Measurements from ENCODE around the gene PNLIPRP2. TPM values are rescaled to one million over a fixed set of nuclear protein-coding genes. Genes with fewer than 3 reads are reported as not detected.

Gene PNLIPRP2
- total and polyA plus RNA-seq, 2 experiments from 2014 or later: 16.7 to 21.1 TPM

GRCh38 chr10:116690356-116691322 lies 69.9 kb downstream of the PNLIPRP2 start:
- Histone ChIP-seq H3K4me2 (no peak overlapping the region), H3K27ac (no peak overlapping the region), H2AFZ (no peak overlapping the region), H3K4me1 (ENCODE audit: insufficient read depth) (peaks cover 22% of the 10 kb centered on the region), H3K4me3 (no peak overlapping the region), H3K9me2 (replicated peaks; ENCODE audit: insufficient read depth) (no peaks in the 10 kb centered on the region), H3K79me2 (no peaks in the 10 kb centered on the region), H4K20me1 (ENCODE audit: insufficient read depth, poor library complexity, severe bottlenecking) (no peaks in the 10 kb centered on the region), H3K36me3 (replicated peaks; ENCODE audit: insufficient read depth, low read depth) (no peaks in the 10 kb centered on the region), H3K9me3 (ENCODE audit: low read depth) (no peaks in the 10 kb centered on the region), H3K27me3 (no peaks in the 10 kb centered on the region)
- peak; percentile 42 for TF ChIP-seq CTCF (IDR thresholded peaks at IDR 0.05; ENCODE audit: poor library complexity)
- TF ChIP-seq EZH2 (IDR thresholded peaks at IDR 0.05; ENCODE audit: borderline replicate concordance): no peak
- 50% methylated on average over 17 of the region's 17 CpGs for WGBS (ENCODE audit: low lambda C conversion rate, missing lambda C conversion rate)
- peak; percentile 40 for DNase-seq (ENCODE audit: low spot score)

DNA sequence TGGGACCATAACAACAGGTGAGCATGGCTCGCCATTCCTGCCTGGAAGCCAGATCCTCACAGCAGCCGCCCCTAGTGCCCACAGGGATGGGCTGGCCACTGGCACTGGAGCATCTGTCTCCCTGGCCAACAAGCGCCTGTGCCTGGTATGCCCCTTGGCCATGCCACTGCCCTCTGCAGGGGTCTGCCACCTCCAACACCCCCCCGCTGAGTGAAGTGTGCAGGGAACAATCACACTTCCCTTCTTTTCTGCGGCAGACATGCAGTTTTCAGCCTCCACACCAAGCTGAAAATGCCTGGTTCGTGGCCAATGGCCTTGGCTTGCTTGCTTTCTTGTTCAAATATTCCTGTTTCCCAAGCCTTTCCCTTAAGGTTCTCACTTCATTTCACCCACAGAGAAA lies 70.9 kb downstream of the PNLIPRP2 start:
- no peaks in the 10 kb centered on the region for H3K79me2 ChIP-seq
- 92% methylated on average over 6 of the region's 6 CpGs for WGBS (ENCODE audit: low lambda C conversion rate, missing lambda C conversion rate)
- DNase-seq (ENCODE audit: low spot score): no peak
- no peaks in the 10 kb centered on the region for H4K20me1 ChIP-seq (ENCODE audit: insufficient read depth, poor library complexity, severe bottlenecking)
- H3K9me3 ChIP-seq (ENCODE audit: low read depth): no peaks in the 10 kb centered on the region
- no peak overlapping the region for H3K4me2 ChIP-seq
- peaks cover 22% of the 10 kb centered on the region for H3K4me1 ChIP-seq (ENCODE audit: insufficient read depth)
- TF ChIP-seq CTCF (IDR thresholded peaks at IDR 0.05; ENCODE audit: poor library complexity): no peak
- no peak for TF ChIP-seq EZH2 (IDR thresholded peaks at IDR 0.05; ENCODE audit: borderline replicate concordance)
- no peak for TF ChIP-seq EZH2phosphoT487 (IDR thresholded peaks at IDR 0.05; ENCODE audit: low read depth, severe bottlenecking, unreplicated experiment)
- no peak overlapping the region for H3K27ac ChIP-seq
- H2AFZ ChIP-seq: no peak overlapping the region
- H3K9me2 ChIP-seq (replicated peaks; ENCODE audit: insufficient read depth): no peaks in the 10 kb centered on the region
- H3K4me3 ChIP-seq: no peak overlapping the region
- no peaks in the 10 kb centered on the region for H3K27me3 ChIP-seq
- H3K36me3 ChIP-seq (replicated peaks; ENCODE audit: insufficient read depth, low read depth): no peaks in the 10 kb centered on the region

DNA sequence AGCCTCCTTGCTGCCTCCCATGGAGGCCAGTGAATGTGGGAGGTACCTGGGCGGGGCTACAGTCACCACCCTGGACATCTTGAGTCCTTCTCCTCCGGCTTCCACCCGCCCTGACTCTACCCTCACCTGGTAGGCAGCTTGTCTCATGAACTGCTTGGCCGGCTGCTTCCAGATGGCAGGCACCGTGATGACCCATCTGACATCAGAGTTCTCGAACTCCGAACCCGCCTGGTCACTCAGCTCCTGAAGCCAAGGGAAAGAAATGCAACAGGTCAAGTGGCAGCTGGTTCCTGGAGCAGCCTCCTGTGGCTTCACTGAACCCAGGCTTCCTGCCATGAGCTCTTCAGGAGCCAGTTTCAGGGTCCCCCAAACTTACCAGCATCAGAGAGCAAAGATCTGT lies 71.5 kb downstream of the PNLIPRP2 start:
- H3K4me2 ChIP-seq: no peak overlapping the region
- H3K4me1 ChIP-seq (ENCODE audit: insufficient read depth): peaks cover 22% of the 10 kb centered on the region
- H3K4me3 ChIP-seq: no peak overlapping the region
- WGBS (ENCODE audit: low lambda C conversion rate, missing lambda C conversion rate): 90% methylated on average over 8 of the region's 8 CpGs
- DNase-seq (ENCODE audit: low spot score): no peak
- H2AFZ ChIP-seq: no peak overlapping the region
- H3K9me3 ChIP-seq (ENCODE audit: low read depth): no peaks in the 10 kb centered on the region
- no peaks in the 10 kb centered on the region for H3K79me2 ChIP-seq
- H4K20me1 ChIP-seq (ENCODE audit: insufficient read depth, poor library complexity, severe bottlenecking): no peaks in the 10 kb centered on the region
- TF ChIP-seq EZH2phosphoT487 (IDR thresholded peaks at IDR 0.05; ENCODE audit: low read depth, severe bottlenecking, unreplicated experiment) (no peak), EZH2 (IDR thresholded peaks at IDR 0.05; ENCODE audit: borderline replicate concordance) (no peak), CTCF (IDR thresholded peaks at IDR 0.05; ENCODE audit: poor library complexity) (no peak)
- H3K27me3 ChIP-seq: no peaks in the 10 kb centered on the region
- H3K36me3 ChIP-seq (replicated peaks; ENCODE audit: insufficient read depth, low read depth): no peaks in the 10 kb centered on the region
- no peaks in the 10 kb centered on the region for H3K9me2 ChIP-seq (replicated peaks; ENCODE audit: insufficient read depth)
- H3K27ac ChIP-seq: no peak overlapping the region
